GM03348 (cell line): ENCODE data around the gene MRPL54.
"Not testable (repeated sequence)": the region's sequence is repeated elsewhere in the genome, so short reads cannot be mapped to it uniquely, and the experiment has no call there.

Experiments used
- DNase-seq: peaks from one replicate; pipeline ENCODE4 v3.0.0; 2012; ENCODE audit warnings: low spot score

MRPL54 gene

GRCh38 chr19:3813473-3814392, 51.3 kb downstream of the MRPL54 start:
- no peak for DNase-seq

- no peak for DNase-seq
Measured at GRCh38 chr19:3814648-3815047, 52.2 kb downstream of the MRPL54 start.

GRCh38 chr19:3816148-3816547, 53.7 kb downstream of the MRPL54 start:
- not testable (repeated sequence) for DNase-seq

DNA sequence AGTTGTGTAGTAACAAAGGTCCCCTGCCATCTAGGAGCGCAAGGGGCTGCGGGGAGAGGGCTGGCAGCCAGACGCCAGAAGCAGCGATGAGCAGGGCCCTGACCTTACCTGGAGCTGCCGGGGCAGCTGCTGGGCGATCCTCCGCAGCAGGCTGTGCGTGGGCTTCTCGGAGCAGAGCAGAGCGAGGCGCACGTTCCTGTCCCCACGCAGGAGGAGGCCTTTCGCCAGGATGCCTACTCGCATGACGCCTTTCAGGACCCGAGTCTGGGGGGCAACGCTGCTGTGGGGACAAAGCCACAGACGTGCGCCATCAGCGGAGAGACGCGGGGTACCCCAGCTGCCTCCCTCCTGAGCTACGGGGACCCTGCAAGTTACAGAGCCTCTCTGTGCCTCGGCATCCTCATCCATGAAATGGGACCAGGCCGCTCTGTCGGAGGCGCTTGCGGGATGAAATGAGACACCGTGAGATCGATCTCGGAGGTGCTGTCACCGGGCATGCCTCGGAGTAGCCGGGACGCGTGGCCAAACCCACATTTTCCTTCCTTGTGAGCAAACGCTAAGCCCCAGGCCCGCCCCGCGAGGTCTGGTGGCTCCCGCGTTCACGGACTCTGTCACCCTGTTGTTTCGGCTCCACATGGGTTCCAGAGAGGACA, 54.2 kb downstream of the MRPL54 start:
- DNase-seq = no peak
